ENCODE results near the gene TRIM66. TPM values are rescaled to one million over a fixed set of nuclear protein-coding genes. Genes with fewer than 3 reads are reported as not detected.

TRIM66 gene
- total and polyA plus RNA-seq, 2 of the 8 experiments (the other 6 are each of a cell fraction or from before 2014, with no cell fraction given), result 3.1 to 3.5 TPM

DNA sequence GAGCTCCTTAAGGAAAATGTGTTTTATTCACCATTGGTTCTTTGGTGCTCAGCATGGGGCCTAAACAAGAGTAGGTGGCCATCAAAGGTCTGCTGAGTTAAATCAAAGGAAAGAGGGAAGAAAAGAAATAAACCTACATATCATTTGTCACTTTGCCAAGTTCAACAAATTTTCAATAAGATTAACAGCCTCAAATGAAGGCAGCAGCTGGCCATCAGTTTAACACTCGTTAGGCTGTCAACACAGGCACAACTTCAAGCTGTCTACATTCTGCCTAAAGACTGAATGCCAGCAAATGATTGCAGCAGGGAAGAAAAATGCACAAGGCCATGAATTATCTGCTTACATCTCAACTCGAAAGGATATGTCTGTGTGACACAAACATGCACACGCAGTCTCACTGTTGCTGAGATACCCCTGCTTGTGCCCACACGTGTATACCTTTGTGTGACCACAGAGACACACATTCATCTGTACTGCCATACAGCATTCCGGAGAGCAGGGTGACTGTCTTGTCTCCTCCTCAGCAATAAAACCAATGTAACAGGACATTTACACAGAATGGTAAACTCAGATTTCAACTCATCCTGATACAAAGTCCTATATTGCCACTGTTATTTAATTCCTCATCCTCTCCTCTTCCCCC is 40.1 kb downstream of the TRIM66 start:
- H3K23ac ChIP-seq (ENCODE audit: insufficient read length), result no peak overlapping the region
- H3K27ac ChIP-seq (ENCODE audit: low read depth, low read length), result no peak overlapping the region
- no peak overlapping the region for H4K8ac ChIP-seq (ENCODE audit: extremely low read depth, insufficient read depth, low read length)
- no peak overlapping the region for H3K4me2 ChIP-seq (ENCODE audit: insufficient read depth in 1 of 2, low read depth in 2 of 2, low read length in 2 of 2)
- no peaks in the 10 kb centered on the region for H4K20me1 ChIP-seq (replicated peaks in 1 of 2; ENCODE audit: control insufficient read depth in 1 of 2, insufficient read depth in 2 of 2, low read length in 2 of 2)
- no peak overlapping the region for H2BK12ac ChIP-seq (ENCODE audit: low read depth, low read length)
- ChIA-PET CTCF (ENCODE audit: partially characterized antibody) (interaction anchor here (1.7 kb wide), 1 partner anchor 15 kb away, joined by 4 read pairs; no protein-coding TSS in a partner anchor), POLR2A (ENCODE audit: partially characterized antibody) (interaction anchor here (2.0 to 6.6 kb wide), 2 partner anchors 45 to 58 kb away, joined by 5 to 41 read pairs; no protein-coding TSS in a partner anchor)
- no peak overlapping the region for H2BK15ac ChIP-seq (ENCODE audit: low read length)
- no peaks in the 10 kb centered on the region for H3K79me2 ChIP-seq (ENCODE audit: control insufficient read depth in 1 of 2, insufficient read depth in 2 of 2, low read length in 2 of 2)
- H4K91ac ChIP-seq (replicated peaks; ENCODE audit: insufficient read length, low read length), result no peak overlapping the region
- no peak overlapping the region for H3K4me3 ChIP-seq (ENCODE audit: extremely low read depth in 1 of 4, insufficient read depth in 2 of 4, low read depth in 3 of 4, low read length in 4 of 4)
- no peak overlapping the region for H2AK5ac ChIP-seq (ENCODE audit: low read depth, low read length)
- no peaks in the 10 kb centered on the region for H3K9me3 ChIP-seq (ENCODE audit: insufficient read depth in 2 of 2, low read depth in 1 of 2, low read length in 1 of 2)
- FAIRE-seq (no peak), DNase-seq (ENCODE audit: low read depth in 1 of 2, low spot score in 2 of 2) (no peak)
- H3K27me3 ChIP-seq (replicated peaks in 1 of 4; ENCODE audit: control insufficient read depth in 3 of 4, extremely low read depth in 1 of 4, insufficient read depth in 3 of 4, low read length in 3 of 4), result no peaks in the 10 kb centered on the region
- 92% methylated on average over 5 of the region's 5 CpGs; no CpG with 5 or more reads in 1 of the 2 experiments for WGBS, 2 experiments (ENCODE audit: extremely low coverage in 1 of 2, insufficient coverage in 1 of 2, insufficient read length in 1 of 2, insufficient replicate concordance in 2 of 2, low coverage in 1 of 2, low lambda C conversion rate in 2 of 2, missing lambda C conversion rate in 1 of 2)
- H3K4ac ChIP-seq (replicated peaks; ENCODE audit: insufficient read length, low read depth, low read length), result no peak overlapping the region
- H2BK120ac ChIP-seq (replicated peaks; ENCODE audit: low read depth, low read length), result no peak overlapping the region
- H2BK5ac ChIP-seq (ENCODE audit: low read depth, low read length), result no peak overlapping the region
- no peak overlapping the region for H3K56ac ChIP-seq (replicated peaks; ENCODE audit: insufficient read length, low read depth, low read length)
- H3K36me3 ChIP-seq (ENCODE audit: control insufficient read depth in 2 of 4, insufficient read depth in 4 of 4, low read length in 3 of 4), result peaks cover 0 to 2% (median 0%) of the 10 kb centered on the region in 4 experiments; a peak in 2 of 8 replicates
- H3K23me2 ChIP-seq (ENCODE audit: low read depth, low read length), result no peaks in the 10 kb centered on the region; the same call in 1 of the 2 replicates
- H4K5ac ChIP-seq (ENCODE audit: insufficient read length, low read depth, low read length), result no peak overlapping the region
- H3K9ac ChIP-seq (replicated peaks in 1 of 4; ENCODE audit: extremely low read depth in 1 of 4, low read depth in 3 of 4, low read length in 3 of 4), result no peak overlapping the region
- H3K79me1 ChIP-seq (ENCODE audit: low read depth, low read length), result no peaks in the 10 kb centered on the region
- peaks cover 4 to 9% (median 9%) of the 10 kb centered on the region in 4 experiments; a peak in 6 of 7 replicates for H3K4me1 ChIP-seq (replicated peaks in 1 of 4; ENCODE audit: control insufficient read depth in 3 of 4, insufficient read depth in 4 of 4, low read length in 3 of 4)
- H2BK20ac ChIP-seq (ENCODE audit: low read length), result no peak overlapping the region
- H2AFZ ChIP-seq (ENCODE audit: low read length), result no peak overlapping the region
- H3K14ac ChIP-seq (ENCODE audit: insufficient read length), result no peak overlapping the region
- no peak overlapping the region for H3K18ac ChIP-seq (ENCODE audit: extremely low read depth, low read length)
- TF ChIP-seq GTF2F1 (IDR thresholded peaks at IDR 0.05; ENCODE audit: borderline replicate concordance, low read depth, low read length), result no peak
- no peak for TF ChIP-seq SRF (IDR thresholded peaks at IDR 0.05; ENCODE audit: low read depth, low read length)
- no peak for TF ChIP-seq HDAC6 (IDR thresholded peaks at IDR 0.05; ENCODE audit: low read depth, low read length)
- TF ChIP-seq YY1 (IDR thresholded peaks at IDR 0.05; ENCODE audit: low read depth, low read length), result no peak
- no peak for TF ChIP-seq SAP30 (IDR thresholded peaks at IDR 0.05; ENCODE audit: insufficient read depth, insufficient replicate concordance, low read length)
- TF ChIP-seq SIX5 (IDR thresholded peaks at IDR 0.05; ENCODE audit: low read depth, low read length), result no peak
- no peak for TF ChIP-seq EZH2 (IDR thresholded peaks at IDR 0.05; ENCODE audit: low read depth, low read length, severe bottlenecking)
- no peak for TF ChIP-seq RNF2 (IDR thresholded peaks at IDR 0.05; ENCODE audit: borderline replicate concordance, low read depth, low read length, missing control alignments, poor library complexity, severe bottlenecking)
- TF ChIP-seq JUND (IDR thresholded peaks at IDR 0.05; ENCODE audit: low read length), result no peak
- no peak for TF ChIP-seq KDM5A (IDR thresholded peaks at IDR 0.05; ENCODE audit: low read length)
- TF ChIP-seq KDM4A (IDR thresholded peaks at IDR 0.05; ENCODE audit: low read depth, low read length, severe bottlenecking), result no peak
- TF ChIP-seq RFX5 (IDR thresholded peaks at IDR 0.05; ENCODE audit: borderline replicate concordance, low read depth, low read length), result no peak
- TF ChIP-seq TCF12 (IDR thresholded peaks at IDR 0.05; ENCODE audit: low read depth, low read length), result no peak
